Prostate gland (tissue), 2 donors: Measurements from ENCODE around the gene STPG3.

Source experiments
- CTCF ChIP-seq, 4 experiments: fragments of 200-600 bp in 2 of 4; fragments of 450-650 bp in 2 of 4; sonication (generic) in 2 of 4; IDR thresholded peaks; 1 replicate in 3 of 4; 2 replicates in 1 of 4; pipeline ENCODE4 v1.5.1; 2016 to 2019; ENCODE audit warnings: antibody characterized with exemption in 4 of 4, mild to moderate bottlenecking in 2 of 4, moderate library complexity in 2 of 4
- POLR2A ChIP-seq: fragments of 450-650 bp; IDR thresholded peaks from one replicate; pipeline ENCODE4 v1.6.1; 2016; ENCODE audit warnings: antibody characterized with exemption, mild to moderate bottlenecking
- POLR2AphosphoS5 ChIP-seq: sonication (generic); formaldehyde crosslinking; IDR thresholded peaks from one replicate; pipeline ENCODE4 v1.6.1; 2017; ENCODE audit warnings: antibody characterized with exemption

- no peak for TF ChIP-seq POLR2A
- no peak for TF ChIP-seq CTCF (IDR thresholded peaks at IDR 0.05)
- TF ChIP-seq POLR2AphosphoS5 = no peak
Observed at GRCh38 chr9:137251490-137252268, 593 bp downstream of the STPG3 start.
